Lower leg skin (tissue), 4 donors: Measurements from ENCODE around the gene NPAP1. TPM values are rescaled to one million over a fixed set of nuclear protein-coding genes. Genes with fewer than 3 reads are reported as not detected.

Experiments
- DNase-seq, 2 donors: peaks; one replicate each; pipeline ENCODE4 v3.0.0-alpha.2; 2019; ENCODE audit warnings: low spot score in 2 of 2
- H3K4me3 ChIP-seq: fragments of 200-600 bp; sonication (generic); 2 replicates; pipeline ENCODE4 v1.5.1; 2017; ENCODE audit warnings: mild to moderate bottlenecking, low read depth; ENCODE audit not compliant: poor library complexity, severe bottlenecking
- CTCF ChIP-seq, 3 donors: fragments of 450-650 bp; IDR thresholded peaks; one replicate each; pipeline ENCODE4 v1.5.1; 2016; ENCODE audit warnings: antibody characterized with exemption in 3 of 3, mild to moderate bottlenecking in 3 of 3, moderate library complexity in 2 of 3
- POLR2A ChIP-seq, 2 donors: fragments of 450-650 bp; IDR thresholded peaks; one replicate each; pipeline ENCODE4 v1.6.1; 2016 to 2017; ENCODE audit warnings: antibody characterized with exemption in 2 of 2, mild to moderate bottlenecking in 1 of 2, moderate library complexity in 1 of 2
- WGBS, 2 donors: methylation state at CpG; one replicate each; pipeline ENCODE4 v1.1.5; 2018; 5-methylcytosine and 5-hydroxymethylcytosine counted together
- intact Hi-C: fragments of 100-400 bp; cut with DNase I; formaldehyde crosslinking; loops from one replicate; pipeline ENCODE4 v1.15.0; 2023; ENCODE audit warnings: low total_unique reads
- total RNA-seq, 4 donors: library from RNA; depleted of rRNA; stranded (reverse); fragments of >200 nt; gene quantifications; one replicate each; pipeline ENCODE4 v1.1.0, GENCODE V29; 2016

Gene NPAP1
- total RNA-seq, 4 donors from 2014 or later: not detected

- WGBS, 2 donors: 56 to 69% methylated on average over 1 of the region's 1 CpG
- DNase-seq: no peak
- no peak overlapping the region for H3K4me3 ChIP-seq
- TF ChIP-seq POLR2A (IDR thresholded peaks at IDR 0.05) (no peak), CTCF (IDR thresholded peaks at IDR 0.05) (no peak)
- intact Hi-C loops: no loop called here
Observed at GRCh38 chr15:24684313-24684712, 8.7 kb downstream of the NPAP1 start.

- no peak overlapping the region for H3K4me3 ChIP-seq
- DNase-seq: no peak
- WGBS, 2 donors: 65 to 68% methylated on average over 3 of the region's 3 CpGs
- intact Hi-C loops: no loop called here
- TF ChIP-seq CTCF (IDR thresholded peaks at IDR 0.05): no peak
- TF ChIP-seq POLR2A (IDR thresholded peaks at IDR 0.05): no peak
Observed at GRCh38 chr15:24696201-24696600, 20.6 kb downstream of the NPAP1 start.

- no peak overlapping the region for H3K4me3 ChIP-seq
- no peak for DNase-seq
- TF ChIP-seq CTCF (IDR thresholded peaks at IDR 0.05) (no peak), POLR2A (IDR thresholded peaks at IDR 0.05) (no peak)
- WGBS, 2 donors: 59 to 63% methylated on average over 9 of the region's 9 CpGs
- intact Hi-C loops: no loop called here
Observed at GRCh38 chr15:24696842-24697241, 21.3 kb downstream of the NPAP1 start.

GRCh38 chr15:24718289-24719082 lies 42.9 kb downstream of the NPAP1 start:
- TF ChIP-seq POLR2A (IDR thresholded peaks at IDR 0.05) (no peak), CTCF (IDR thresholded peaks at IDR 0.05) (no peak)
- intact Hi-C loops: no loop called here
- WGBS, 2 donors: 61 to 94% methylated on average over 4 to 5 of the region's 5 CpGs
- no peak overlapping the region for H3K4me3 ChIP-seq
- DNase-seq: no peak

- intact Hi-C loops: loop anchor here (5.0 kb wide), 1 partner anchor 38 kb away; no protein-coding TSS in a partner anchor
- H3K4me3 ChIP-seq: no peak overlapping the region
- 72 to 84% methylated on average over 2 of the region's 2 CpGs for WGBS, 2 donors
- DNase-seq: no peak
- TF ChIP-seq CTCF (IDR thresholded peaks at IDR 0.05) (no peak), POLR2A (IDR thresholded peaks at IDR 0.05) (no peak)
Observed at GRCh38 chr15:24729760-24730159, 54.2 kb downstream of the NPAP1 start.
